GM21381 (cell line): ENCODE results near the gene NR4A1.

Experiments
- ATAC-seq: cut with Tn5 transposase; IDR thresholded peaks from one replicate; pipeline ENCODE4 v1.9.1; 2021; ENCODE audit warnings: mild to moderate bottlenecking, moderate library complexity; ENCODE audit not compliant: unreplicated experiment

Gene NR4A1

DNA sequence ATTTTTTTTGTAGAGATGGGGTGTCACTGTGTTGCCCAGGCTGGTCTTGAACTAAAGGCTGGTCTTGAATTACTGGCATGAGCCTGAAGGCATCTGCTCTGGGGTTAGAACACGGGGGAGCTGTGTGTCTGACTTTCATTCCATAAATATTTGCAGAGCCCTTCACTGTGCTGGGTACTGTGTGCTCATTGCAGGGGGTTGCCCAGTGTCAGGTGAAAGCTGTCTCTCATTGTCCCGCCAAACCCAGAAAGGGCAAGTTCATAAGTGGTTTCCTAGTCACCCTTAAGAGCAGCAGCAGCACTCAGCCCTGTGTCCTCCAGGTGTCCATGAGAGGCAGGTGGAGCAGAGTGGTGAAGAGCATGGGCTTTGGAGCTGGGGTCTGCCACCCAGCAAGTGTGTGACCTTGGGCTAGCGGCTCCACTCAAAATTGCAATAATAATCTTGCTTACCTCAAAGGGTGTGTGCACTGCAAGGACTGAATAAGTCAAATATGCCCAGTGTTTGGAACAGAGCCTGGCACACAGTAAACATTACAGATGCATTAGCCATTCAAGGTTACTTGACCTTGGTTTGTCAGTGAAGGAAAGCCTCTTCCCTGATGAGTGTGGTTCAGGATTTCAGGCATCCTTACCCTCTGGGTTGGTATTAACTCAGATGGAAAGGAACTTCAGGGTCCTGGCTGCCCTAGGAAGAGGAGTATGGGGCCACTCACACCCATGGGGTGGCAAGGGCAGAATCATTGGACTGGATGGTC is 23.9 kb downstream of the NR4A1 start:
- ATAC-seq: no peak

DNA sequence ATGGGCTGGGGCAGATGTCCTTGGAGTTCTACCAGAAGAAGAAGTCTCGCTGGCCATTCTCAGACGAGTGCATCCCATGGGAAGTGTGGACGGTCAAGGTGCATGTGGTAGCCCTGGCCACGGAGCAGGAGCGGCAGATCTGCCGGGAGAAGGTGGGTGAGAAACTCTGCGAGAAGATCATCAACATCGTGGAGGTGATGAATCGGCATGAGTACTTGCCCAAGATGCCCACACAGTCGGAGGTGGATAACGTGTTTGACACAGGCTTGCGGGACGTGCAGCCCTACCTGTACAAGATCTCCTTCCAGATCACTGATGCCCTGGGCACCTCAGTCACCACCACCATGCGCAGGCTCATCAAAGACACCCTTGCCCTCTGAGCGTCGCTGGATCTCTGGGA is 25.6 kb downstream of the NR4A1 start:
- ATAC-seq: no peak

DNA sequence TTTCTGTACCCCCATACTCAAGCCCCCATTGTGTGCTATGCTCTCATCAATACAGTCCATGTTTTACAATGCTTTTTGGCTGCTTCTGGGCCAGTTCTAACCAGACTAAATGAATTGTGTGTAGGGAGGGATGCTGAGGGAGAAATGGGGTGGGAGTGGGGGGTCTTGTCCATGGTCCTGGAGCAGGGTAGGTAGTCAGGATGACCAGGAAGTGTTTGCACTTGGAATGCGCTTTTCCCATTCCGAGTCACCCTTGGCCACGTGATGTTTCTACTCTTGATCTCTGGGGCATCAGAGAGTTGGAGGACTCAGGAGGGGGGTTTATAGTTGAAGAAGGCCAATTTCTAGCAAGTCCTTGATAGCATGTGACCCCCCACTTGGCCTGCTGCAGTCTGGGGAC is 27.0 kb downstream of the NR4A1 start:
- ATAC-seq: no peak

DNA sequence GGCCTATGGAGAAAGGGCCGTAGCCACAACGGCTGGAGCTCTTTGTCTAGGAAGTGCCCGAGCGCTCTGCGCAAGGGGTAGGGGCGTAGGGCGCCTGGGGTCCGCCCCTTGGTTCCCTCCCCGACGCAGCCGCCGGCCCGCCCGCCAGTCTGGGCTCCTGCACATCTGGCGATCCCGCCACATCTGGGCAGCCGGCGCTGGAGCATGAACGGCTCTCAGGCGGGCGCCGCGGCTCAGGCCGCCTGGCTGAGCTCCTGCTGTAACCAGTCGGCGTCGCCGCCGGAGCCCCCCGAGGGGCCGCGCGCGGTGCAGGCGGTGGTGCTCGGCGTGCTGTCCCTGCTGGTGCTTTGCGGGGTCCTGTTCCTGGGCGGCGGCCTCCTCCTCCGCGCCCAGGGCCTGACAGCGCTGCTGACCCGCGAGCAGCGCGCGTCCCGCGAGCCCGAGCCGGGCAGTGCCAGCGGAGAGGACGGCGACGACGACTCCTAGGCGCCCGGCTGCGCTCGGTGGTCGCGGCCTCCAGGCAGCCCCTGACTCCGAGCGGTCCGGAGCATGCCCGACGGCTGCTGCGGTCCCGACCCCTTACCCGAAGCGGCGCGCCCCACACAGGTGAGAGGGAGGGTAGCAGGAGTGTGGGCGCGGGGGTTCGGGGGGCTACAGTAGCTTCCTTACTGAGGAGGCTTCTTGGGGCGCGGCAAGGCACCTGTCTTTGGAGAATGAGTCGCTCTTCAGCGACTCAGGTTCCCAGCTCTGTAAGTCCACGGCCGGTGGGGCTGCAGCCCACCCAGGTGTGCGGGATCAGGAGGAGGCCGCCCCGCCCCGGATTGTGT is 28.5 kb downstream of the NR4A1 start, which contains the start of gene SMIM41:
SMIM41 (plus strand) TSS at position 129 of the 827 bp plus-strand sequence; CDS start at position 205, 76 bp downstream.
- no peak for ATAC-seq

DNA sequence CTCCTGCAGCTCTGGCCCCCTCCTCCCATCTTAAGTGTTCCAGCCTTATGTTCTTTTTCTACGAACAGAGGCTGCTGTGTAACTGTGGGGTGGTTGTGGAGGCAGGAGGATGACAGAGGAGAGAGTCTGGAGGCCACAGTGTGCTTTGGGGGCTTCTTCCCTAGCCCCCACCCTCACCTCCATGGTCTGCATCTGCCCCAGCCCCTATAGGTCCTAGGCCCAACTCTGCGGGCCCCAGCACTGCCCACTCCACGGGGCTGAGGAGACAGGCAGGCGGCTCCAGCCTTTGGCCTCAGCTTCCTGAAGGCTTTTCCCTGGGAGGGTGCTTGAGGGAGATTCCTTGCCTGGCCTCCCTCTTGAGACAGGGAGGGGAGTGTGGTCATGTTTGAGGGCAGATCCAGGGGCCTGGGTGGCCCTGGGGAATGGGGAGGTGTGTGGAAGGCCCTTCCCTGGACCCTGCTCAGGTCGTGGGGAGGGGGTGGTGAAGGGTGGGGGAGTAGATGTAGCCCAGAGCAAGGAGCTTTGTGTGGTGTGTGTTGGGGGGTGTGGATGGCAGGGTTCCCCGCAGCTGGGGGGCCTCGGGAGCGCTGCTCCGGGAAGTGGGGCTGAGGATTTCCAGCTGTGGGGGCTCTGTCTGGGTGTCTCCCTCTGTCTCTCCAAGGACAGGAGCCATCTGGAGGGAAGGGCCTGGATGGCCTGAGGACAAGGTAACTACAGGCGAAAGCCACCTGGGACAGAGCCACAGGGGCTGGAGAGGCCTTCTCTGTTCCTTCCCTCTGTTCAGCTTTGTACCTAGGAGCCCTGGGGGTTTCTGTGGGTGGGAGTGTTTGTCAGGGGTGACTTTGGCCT is 29.4 kb downstream of the NR4A1 start:
- no peak for ATAC-seq

DNA sequence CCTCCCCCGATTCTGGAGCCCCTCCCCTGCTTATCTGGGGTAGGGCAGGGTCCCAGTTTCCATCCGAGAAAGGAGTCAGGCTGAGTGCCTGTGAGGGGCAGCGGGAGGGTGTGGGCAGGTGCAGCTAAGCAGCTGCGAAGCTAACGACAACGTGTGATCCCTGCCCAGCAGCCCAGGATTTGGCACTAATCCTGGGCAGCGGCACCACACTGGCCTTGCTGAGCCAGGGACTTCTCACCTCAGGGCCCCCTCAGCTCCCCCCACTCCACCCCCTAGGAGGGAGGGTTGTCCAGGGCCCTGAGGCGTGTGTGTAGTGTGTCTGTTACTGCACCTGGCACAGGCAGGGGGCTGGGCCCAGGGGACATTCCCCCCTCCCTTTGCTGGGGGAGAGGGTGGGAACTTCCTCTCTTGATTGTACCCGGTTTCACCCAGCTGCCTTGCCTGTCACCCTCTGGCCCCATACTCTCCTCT is 30.1 kb downstream of the NR4A1 start:
- ATAC-seq: no peak

DNA sequence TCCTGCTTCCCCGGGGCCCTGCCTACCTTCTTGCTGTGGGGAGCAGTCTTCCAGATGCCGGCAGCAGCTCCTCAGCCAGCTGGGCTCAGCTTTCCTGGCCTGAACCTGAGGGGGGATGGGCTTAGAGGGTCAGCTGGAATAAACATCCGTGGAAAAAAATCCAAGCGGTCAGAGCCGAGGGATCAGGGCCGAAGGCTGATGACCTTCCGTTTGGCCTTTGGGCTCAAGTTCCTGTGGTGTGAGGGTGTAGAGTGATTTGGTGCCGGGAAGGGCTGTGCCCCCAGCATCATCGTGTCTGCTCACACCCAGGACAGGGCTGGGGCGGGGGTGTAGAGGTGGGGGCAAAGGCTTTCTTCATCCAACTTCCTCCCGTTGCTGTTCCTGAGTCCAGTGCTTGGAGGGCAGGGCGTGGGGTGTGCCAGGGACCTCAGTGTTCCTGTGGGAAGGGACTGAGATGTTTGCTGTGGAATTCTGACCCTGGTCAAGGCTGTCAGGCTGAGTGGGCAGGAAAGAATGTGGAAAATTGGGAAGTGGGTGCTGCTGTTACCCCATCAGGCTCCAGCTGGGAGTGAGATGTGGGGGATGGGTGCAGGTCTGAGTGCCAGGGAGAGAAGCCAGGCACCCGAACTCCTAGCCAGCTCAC is 30.9 kb downstream of the NR4A1 start:
- ATAC-seq: no peak

DNA sequence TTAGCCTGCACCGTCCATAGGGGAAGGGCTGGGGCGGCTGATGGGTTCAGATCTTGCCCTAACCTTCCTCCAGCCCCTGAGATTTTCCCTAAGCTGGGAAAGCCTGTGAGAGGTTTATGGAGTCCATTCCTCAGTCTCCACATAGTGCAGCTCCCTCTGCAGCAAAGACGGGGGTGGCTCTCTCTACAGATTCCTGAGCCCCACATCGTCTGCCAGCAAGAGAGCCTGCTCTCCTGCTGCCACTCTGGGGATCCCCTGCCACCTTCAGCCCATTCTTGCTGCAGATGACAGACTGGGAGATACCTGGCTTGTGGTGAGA is 31.4 kb downstream of the NR4A1 start:
- no peak for ATAC-seq

DNA sequence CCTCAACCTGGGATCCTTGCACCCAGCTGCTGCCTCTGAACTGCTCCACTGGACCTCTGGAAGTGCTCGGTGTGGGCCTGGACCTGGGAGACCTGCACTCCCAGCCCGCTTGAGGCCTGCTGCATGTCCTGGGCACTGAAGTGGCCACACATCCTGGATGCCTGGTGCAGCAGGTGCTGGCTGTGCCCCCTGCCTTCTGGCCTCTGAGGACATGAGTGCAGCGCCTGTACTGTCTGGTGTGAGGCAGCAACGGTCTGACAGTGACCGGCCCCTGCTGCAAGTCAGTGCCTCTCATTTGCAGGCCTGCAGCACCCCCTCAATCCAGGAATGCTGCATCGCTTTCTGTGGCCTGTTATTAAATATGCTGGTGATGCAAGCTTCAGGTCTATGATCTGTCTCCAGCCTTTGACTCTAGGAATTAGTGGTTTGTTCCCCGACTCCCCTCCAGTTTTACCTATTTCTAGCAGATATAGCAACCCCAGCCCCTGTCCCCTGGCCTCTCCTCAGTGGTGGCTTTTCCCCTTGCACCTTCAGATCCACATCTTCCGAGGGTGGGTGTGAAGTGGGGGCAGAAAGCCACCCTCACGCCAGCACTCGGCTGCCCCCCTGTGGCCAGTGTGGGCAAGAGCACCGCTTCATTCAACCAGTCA is 31.9 kb downstream of the NR4A1 start:
- ATAC-seq: no peak

DNA sequence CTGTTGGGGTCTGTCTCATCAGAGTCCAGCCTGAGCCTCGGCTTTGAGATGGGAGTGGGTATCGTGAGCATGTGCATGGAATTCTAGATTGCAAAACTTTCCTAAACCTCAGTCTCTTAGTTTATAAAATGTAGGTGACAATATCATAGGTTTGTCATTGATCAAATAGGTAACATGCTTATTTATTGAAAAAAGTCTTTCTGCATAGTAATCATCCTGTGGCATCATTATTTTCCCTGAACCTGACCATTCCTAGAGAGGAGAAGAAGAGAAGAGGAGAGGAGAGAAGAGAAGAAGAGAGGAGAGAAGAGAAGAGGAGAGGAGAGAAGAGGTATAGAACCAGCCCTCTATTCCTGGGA is 32.4 kb downstream of the NR4A1 start:
- ATAC-seq: no peak

DNA sequence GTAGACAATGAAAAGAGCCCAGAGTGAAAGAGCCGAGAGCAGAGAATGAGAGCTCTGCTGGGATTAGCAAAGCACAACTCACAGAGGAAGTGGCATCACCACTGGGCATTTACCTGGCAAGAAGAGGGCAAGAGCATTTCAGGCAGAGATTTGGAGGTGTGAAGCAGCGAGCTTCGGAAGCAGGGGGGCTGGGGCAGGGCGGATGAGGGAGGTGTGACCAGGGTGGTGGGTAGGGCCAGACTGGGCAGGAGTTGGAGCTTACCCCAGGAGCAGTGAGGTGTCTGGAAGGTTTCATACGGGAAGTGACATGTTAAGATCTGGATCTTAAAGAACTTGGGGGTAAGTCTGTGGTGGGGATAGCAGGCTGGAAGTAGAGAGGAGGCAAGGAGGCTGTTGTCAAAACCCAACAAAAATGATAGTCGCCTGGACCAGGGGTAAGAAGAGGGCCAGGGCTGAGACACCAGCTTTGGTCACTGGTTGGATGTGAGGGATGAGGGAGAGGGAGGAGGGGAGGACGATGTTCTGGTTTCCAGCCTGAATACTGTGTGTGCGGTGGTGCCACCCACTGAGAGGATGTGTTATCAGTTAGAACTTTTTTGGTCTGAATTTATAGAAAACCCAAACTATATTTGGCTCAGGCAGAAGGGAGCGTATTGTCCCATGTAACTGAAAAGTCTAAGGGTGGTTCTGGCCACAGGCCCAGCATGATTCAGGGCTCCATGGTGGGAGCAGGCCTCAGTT is 33.4 kb downstream of the NR4A1 start:
- ATAC-seq: no peak

DNA sequence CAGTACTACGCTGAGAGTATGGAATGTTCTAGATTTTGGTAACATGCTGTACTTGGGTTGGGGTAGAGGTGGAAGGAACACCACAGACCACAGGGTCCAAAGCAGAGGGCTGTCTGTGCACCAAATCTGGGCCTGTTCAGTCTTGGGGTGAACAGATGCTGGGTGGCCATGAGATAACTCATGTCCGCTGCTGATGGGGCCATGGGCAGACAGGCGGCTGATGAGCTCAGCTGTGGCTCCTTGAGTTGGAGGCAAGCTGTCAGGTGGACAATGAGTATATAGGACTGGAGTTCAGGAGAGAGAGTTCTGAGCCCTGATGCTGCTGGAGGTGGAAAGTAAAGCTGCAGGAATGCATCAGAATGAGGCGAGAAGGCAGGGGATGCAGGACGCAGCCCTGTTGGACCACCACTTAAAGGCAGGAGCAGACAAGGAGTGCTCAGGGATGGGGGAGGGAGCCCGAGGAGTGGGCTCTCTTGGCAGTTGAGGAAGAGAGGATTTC is 34.5 kb downstream of the NR4A1 start:
- ATAC-seq: no peak

DNA sequence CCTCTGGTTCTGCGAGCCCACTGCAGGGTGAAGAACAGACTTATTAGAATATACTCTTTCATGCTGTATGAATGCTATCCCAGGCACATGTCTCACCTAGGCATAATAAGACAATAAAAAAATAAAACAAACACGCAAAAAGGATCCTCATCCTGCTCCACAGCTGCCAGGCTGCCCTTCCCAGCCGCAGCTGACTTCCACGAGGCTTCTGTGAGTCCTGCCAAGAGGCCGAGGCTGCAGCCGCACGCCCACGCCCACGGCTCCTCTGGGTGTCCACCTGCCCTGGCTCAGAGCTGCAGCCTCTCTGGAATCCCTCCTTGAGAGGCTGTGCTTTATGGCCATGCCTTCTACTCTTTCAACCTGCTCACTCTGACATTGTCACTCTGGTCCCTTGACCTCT is 35.1 kb downstream of the NR4A1 start:
- no peak for ATAC-seq

DNA sequence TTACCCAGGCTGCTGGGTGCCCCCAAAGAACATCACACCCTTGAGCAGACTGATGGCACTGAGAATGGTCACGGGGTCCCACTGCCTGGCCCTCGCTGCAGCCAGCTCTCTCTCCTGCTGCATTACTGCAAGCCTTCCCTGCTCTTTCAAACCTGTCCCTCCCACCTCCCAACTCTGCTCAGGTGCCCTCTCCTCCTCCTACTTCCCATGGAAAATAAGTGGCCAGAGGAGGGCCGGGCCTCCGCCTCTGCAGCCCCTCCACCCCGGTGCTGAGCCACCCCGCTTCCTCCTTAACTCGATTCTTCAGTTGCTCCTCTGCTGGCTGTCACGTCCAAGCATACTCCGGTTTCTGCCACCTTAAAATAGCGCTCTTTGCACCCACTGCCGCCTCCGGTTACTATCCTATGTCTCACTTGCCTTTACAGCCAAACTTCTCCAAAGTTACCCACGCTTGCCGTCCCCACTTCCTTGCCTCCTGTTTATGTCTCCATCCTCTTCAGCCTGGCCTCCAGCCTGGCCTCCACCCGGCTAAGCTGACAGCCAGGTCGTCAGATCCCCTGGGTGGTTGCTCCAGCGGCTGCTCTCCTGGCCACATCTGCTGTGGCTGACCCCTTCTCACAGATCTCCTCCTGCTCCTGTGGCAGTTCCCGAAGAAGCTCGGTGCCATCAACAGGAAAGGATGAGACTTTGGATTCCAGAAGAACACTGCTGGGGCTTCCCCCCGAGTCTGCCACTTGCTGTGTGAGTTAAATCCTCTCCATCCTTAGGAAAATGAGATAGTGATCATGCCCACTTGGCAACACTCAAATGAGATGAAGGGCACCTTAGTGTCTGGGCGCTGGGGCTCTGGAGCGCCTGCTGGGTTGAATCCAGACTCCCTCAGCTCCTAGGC is 35.9 kb downstream of the NR4A1 start:
- no peak for ATAC-seq

DNA sequence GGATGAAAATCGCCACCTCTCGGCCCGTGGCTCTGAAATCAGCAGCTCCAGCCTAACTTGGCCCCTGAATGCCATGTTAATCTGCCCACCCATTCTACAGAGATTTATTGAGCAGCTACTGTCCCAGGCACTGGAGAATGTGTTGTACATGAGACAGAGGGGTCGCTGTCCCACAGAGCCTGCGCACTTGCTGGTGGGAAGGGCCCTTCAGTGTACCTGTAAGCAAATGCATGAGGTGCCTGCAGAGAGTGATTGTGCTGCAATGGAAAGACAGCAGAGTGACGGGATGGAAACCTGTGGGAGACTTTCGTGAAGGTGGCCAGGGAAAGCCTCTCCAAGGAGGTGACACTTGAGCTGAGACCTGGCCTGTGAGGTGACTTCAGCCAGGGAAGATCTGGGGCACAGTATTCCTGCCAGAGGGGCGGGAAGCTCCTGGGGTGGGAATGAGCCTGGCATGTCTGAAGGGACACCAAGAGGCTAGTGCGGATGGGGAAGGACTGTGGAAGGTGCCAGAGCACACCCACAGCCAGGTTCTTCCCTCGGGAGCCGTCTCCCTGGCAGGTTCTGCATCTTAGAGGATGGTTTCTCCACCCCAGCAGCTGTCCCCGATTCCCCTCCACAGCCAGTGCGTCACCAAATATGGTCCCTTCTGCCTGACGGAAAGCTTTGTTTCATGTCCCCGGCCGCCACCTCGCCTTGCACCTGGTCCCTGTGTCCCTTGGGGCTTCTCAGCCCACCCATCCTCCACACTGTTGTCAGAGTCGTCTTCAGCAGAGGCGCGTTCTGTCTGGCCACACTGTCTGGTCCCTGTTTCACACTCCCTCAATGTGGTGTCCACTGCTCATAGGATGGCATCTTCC is 36.9 kb downstream of the NR4A1 start:
- ATAC-seq: no peak

DNA sequence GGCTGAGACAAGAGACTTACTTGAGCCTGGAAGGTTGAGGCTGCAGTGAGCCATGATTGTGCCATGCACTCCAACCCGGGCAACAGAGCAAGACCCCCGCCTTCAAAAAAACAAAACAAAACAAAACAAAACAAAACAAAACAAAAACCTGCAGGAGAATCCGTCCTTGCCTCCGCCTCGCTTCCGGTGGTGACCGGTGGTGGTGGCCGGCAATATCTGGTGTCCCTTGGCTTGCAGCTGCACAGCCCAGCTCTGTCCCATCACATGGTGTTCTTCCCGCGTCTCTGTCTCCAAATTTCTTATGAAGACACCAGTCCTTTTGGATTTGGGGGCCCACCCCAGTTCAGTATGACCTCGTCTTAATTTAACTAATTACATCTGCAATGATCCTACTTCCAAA is 38.2 kb downstream of the NR4A1 start:
- ATAC-seq: no peak

DNA sequence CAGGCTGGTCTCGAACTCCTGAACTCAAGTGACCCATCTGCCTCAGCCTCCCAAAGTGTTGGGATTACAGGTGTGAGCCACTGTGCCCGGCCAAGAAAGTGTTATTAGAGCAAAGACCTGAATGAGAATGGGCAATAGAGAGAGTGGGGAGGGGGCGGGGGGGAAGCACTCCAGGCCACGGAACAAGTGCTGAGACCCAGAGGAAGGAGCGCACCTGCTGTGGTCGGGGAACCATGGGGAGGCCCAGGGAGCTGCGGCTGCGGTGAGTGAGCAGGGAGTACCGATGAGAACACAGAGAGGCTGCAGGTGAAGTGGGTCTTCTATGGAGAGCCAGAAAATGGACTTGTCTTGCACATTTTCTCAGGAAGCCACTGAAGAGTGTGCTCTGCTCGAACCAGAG is 39.0 kb downstream of the NR4A1 start:
- no peak for ATAC-seq

DNA sequence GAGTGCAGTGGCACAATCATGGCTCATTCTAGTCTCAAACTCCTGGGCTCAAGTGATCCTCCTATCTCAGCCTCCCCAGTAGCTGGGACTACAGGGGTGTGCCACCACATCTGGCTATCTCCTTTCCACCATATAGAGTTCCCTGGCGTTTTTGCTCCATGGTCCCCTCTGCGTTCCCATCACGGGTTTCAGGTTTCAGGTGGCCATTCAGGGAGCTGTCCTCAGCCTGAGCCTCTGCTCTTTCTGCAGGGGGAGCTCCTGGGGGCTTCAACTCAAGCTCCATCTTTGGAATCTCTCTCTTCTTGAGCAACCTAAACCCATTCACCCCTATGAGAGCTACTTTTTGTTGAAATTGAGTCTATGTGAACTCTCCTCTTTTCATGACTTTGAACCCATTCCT is 39.8 kb downstream of the NR4A1 start:
- ATAC-seq: no peak
